GM21367 (cell line): ENCODE results near the gene GLB1L2.
"Not testable (repeated sequence)": the region's sequence is repeated elsewhere in the genome, so short reads cannot be mapped to it uniquely, and the experiment has no call there.

Experiments used
- ATAC-seq: cut with Tn5 transposase; IDR thresholded peaks from one replicate; pipeline ENCODE4 v1.9.1; 2021; ENCODE audit not compliant: unreplicated experiment

The GLB1L2 gene

GRCh38 chr11:134322553-134322952 is 9.2 kb upstream of the GLB1L2 start:
- ATAC-seq: no peak

- ATAC-seq: no peak
These were observed 3.4 kb upstream of the GLB1L2 start for GRCh38 chr11:134328433-134328832.

- ATAC-seq: no peak
These were observed 1.0 kb upstream of the GLB1L2 start for GRCh38 chr11:134330611-134331353.

- no peak for ATAC-seq
These were observed 422 bp downstream of the GLB1L2 start for GRCh38 chr11:134332189-134332631.

- ATAC-seq: no peak
These were observed 994 bp downstream of the GLB1L2 start for GRCh38 chr11:134332782-134333181.

GRCh38 chr11:134333312-134333711 is 1.5 kb downstream of the GLB1L2 start:
- ATAC-seq: no peak

- no peak for ATAC-seq
These were observed 2.2 kb downstream of the GLB1L2 start for GRCh38 chr11:134333946-134334345.

GRCh38 chr11:134334796-134335571 is 3.2 kb downstream of the GLB1L2 start:
- no peak for ATAC-seq

GRCh38 chr11:134337051-134337450 is 5.3 kb downstream of the GLB1L2 start:
- ATAC-seq: no peak

- ATAC-seq: no peak
These were observed 6.3 kb downstream of the GLB1L2 start for GRCh38 chr11:134338068-134338467.

- no peak for ATAC-seq
These were observed 6.9 kb downstream of the GLB1L2 start for GRCh38 chr11:134338654-134339053.

GRCh38 chr11:134339756-134340155 is 8.0 kb downstream of the GLB1L2 start:
- no peak for ATAC-seq

GRCh38 chr11:134340354-134340964 is 8.7 kb downstream of the GLB1L2 start:
- no peak for ATAC-seq

GRCh38 chr11:134341805-134342571 is 10.2 kb downstream of the GLB1L2 start:
- ATAC-seq: no peak

GRCh38 chr11:134342572-134343340 is 11.0 kb downstream of the GLB1L2 start:
- no peak for ATAC-seq

GRCh38 chr11:134343646-134344045 is 11.9 kb downstream of the GLB1L2 start:
- no peak for ATAC-seq

GRCh38 chr11:134344497-134345236 is 12.9 kb downstream of the GLB1L2 start:
- ATAC-seq: not testable (repeated sequence)

GRCh38 chr11:134345237-134345550 is 13.4 kb downstream of the GLB1L2 start:
- no peak for ATAC-seq

GRCh38 chr11:134346101-134346975 is 14.6 kb downstream of the GLB1L2 start:
- no peak for ATAC-seq
